Prostate gland (tissue), 2 donors: ENCODE data around the gene JMY.

Experiments used
- CTCF ChIP-seq, 4 experiments: fragments of 200-600 bp in 2 of 4; fragments of 450-650 bp in 2 of 4; sonication (generic) in 2 of 4; IDR thresholded peaks; 1 replicate in 3 of 4; 2 replicates in 1 of 4; pipeline ENCODE4 v1.5.1; 2016 to 2019; ENCODE audit warnings: antibody characterized with exemption in 4 of 4, mild to moderate bottlenecking in 2 of 4, moderate library complexity in 2 of 4
- POLR2A ChIP-seq: fragments of 450-650 bp; IDR thresholded peaks from one replicate; pipeline ENCODE4 v1.6.1; 2016; ENCODE audit warnings: antibody characterized with exemption, mild to moderate bottlenecking
- POLR2AphosphoS5 ChIP-seq: sonication (generic); formaldehyde crosslinking; IDR thresholded peaks from one replicate; pipeline ENCODE4 v1.6.1; 2017; ENCODE audit warnings: antibody characterized with exemption

DNA sequence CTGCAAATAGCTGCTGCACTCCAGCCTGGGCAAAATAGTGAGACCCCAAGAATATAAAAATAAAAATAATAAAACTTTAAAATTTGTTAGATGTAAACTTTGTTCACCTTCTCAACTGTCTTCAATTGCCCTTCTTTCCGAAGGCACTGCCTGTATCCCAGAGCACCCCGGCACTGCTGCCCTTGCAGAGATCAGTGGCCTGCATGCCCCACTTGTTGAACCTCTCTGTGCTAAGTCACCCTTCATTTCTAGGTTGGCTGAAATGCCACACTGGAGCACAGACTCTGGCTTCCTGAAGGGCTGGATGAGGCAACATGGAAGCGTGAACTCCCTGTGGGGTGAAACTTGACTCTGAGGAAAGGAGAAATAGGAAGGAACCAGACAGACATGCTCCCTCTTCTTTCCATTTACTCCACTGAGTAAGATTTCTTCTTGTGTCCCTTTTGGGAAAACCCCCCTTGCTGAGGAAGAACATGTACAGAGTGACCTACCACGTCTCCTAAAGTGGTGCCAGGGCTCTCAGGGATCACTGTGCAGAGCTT is 8.4 kb upstream of the JMY start:
- TF ChIP-seq CTCF (IDR thresholded peaks at IDR 0.05) = no peak
- no peak for TF ChIP-seq POLR2AphosphoS5
- no peak for TF ChIP-seq POLR2A
